HepG2 (cell line): Measurements from ENCODE around the gene CISD2. TPM values are rescaled to one million over a fixed set of nuclear protein-coding genes. Genes with fewer than 3 reads are reported as not detected.

ENCODE experiments used
- ATAC-seq: fragments of 200-7000 bp; cut with Tn5 transposase; 3 replicates; pipeline ENCODE4 v1.9.1; 2020; ENCODE audit warnings: mild to moderate bottlenecking, moderate library complexity
- BruUV-seq: library from RNA; stranded (reverse); fragments of 400-500 nt; replicated peaks from 2 replicates; lab custom pipeline; 2021; lab: Mats Ljungman, UMichigan
- CTCF ChIA-PET: fragments of 300-600 bp; formaldehyde crosslinking; extraction: SDS; loops from one replicate; lab custom pipeline; 2021; ENCODE audit warnings: low total read pairs, inconsistent platforms, low intra/inter-chr PET ratio; lab: Yijun Ruan, JAX
- POLR2A ChIA-PET: fragments of 350-600 bp; sonication (Branson Sonifier 250); formaldehyde crosslinking; loops from one replicate; lab custom pipeline; 2020; ENCODE audit warnings: antibody characterized with exemption, inconsistent platforms; lab: Yijun Ruan, JAX
- DNase-seq: peaks from one replicate; pipeline ENCODE4 v3.0.0-alpha.2; 2015; ENCODE audit warnings: low spot score
- FAIRE-seq: peaks from 3 replicates; lab custom pipeline; 2011; peaks lifted over from hg19 to GRCh38; lab: Jason Lieb, UNC
- H2AFZ ChIP-seq: one replicate; pipeline ENCODE4 v1.6.1; 2011; ENCODE audit warnings: low read length, inconsistent platforms
- H3K27ac ChIP-seq: fragments of 300-600 bp; 3 replicates; pipeline ENCODE4 v1.8.0; 2011; ENCODE audit warnings: mixed run types, mild to moderate bottlenecking, mixed read lengths, low read length, inconsistent platforms; ENCODE audit not compliant: insufficient read depth; ENCODE audit errors: extremely low read length
- H3K27me3 ChIP-seq, 2 experiments: fragments of 200-600 bp in 1 of 2; 2 replicates in 1 of 2; 3 replicates in 1 of 2; pipeline versions ENCODE4 v1.6.0 to v1.8.0; 2011; ENCODE audit warnings: low read length in 2 of 2, mild to moderate bottlenecking in 2 of 2, moderate library complexity in 2 of 2, inconsistent platforms in 1 of 2; ENCODE audit not compliant: insufficient read depth in 2 of 2, control insufficient read depth in 1 of 2
- H3K36me3 ChIP-seq, 2 experiments: fragments of 200-600 bp in 1 of 2; replicated peaks in 1 of 2; 2 replicates in 1 of 2; 3 replicates in 1 of 2; pipeline versions ENCODE4 v1.5.1 to v1.8.0; 2011; ENCODE audit warnings: low read length in 2 of 2, inconsistent platforms in 1 of 2; ENCODE audit not compliant: insufficient read depth in 2 of 2, control insufficient read depth in 1 of 2
- H3K4me1 ChIP-seq: 2 replicates; pipeline ENCODE4 v1.5.1; 2012; ENCODE audit warnings: low read length, inconsistent platforms; ENCODE audit not compliant: insufficient read depth
- H3K4me2 ChIP-seq: 2 replicates; pipeline ENCODE4 v1.6.0; 2011; ENCODE audit warnings: low read depth, low read length, inconsistent platforms
- H3K4me3 ChIP-seq, 3 experiments: fragments of 200-600 bp in 1 of 3; sonication (generic), shearing (Covaris generic) in 1 of 3; replicated peaks in 1 of 3; 2 replicates each; pipeline ENCODE4 v1.5.1; 2011 to 2016; ENCODE audit warnings: low read length in 3 of 3, inconsistent platforms in 2 of 3, low read depth in 2 of 3, mild to moderate bottlenecking in 2 of 3, control low read depth in 1 of 3, mixed read lengths in 1 of 3; ENCODE audit not compliant: insufficient read depth in 1 of 3
- H3K79me2 ChIP-seq: one replicate; pipeline ENCODE4 v1.6.1; 2011; ENCODE audit warnings: low read length, inconsistent platforms; ENCODE audit not compliant: insufficient read depth
- H3K9ac ChIP-seq: 2 replicates; pipeline ENCODE4 v1.6.0; 2011; ENCODE audit warnings: mild to moderate bottlenecking, low read depth, low read length, inconsistent platforms; ENCODE audit not compliant: insufficient read depth
- H3K9me3 ChIP-seq: 2 replicates; pipeline ENCODE4 v1.5.1; 2012; ENCODE audit warnings: mild to moderate bottlenecking, low read length
- H4K20me1 ChIP-seq: 2 replicates; pipeline ENCODE4 v1.6.0; 2011; ENCODE audit warnings: inconsistent platforms, mild to moderate bottlenecking, low read length, moderate library complexity; ENCODE audit not compliant: insufficient read depth
- CHD2 ChIP-seq: IDR thresholded peaks from 2 replicates; pipeline ENCODE4 v1.6.1; 2011; ENCODE audit warnings: low read depth, low read length, improper control_type of control experiment
- GPN1 ChIP-seq: sonication (generic); formaldehyde crosslinking; IDR thresholded peaks from 2 replicates; pipeline ENCODE4 v1.5.1; 2020; ENCODE audit warnings: missing genetic modification reagents, borderline replicate concordance
- KMT2A ChIP-seq: sonication (generic); formaldehyde crosslinking; IDR thresholded peaks from 2 replicates; pipeline ENCODE4 v1.4.0; 2020; ENCODE audit warnings: missing genetic modification reagents
- MAFG ChIP-seq: sonication (generic); formaldehyde crosslinking; IDR thresholded peaks from 2 replicates; pipeline ENCODE4 v1.5.1; 2020; ENCODE audit warnings: mild to moderate bottlenecking, missing genetic modification reagents
- NCOA1 ChIP-seq: sonication (generic); formaldehyde crosslinking; IDR thresholded peaks from 2 replicates; pipeline ENCODE4 v1.9.0; 2021; ENCODE audit warnings: missing genetic modification reagents
- NFYB ChIP-seq: sonication (generic); formaldehyde crosslinking; IDR thresholded peaks from 2 replicates; pipeline ENCODE4 v1.4.0; 2020; ENCODE audit warnings: missing genetic modification reagents
- NONO ChIP-seq, 2 experiments: fragments of 450-650 bp in 1 of 2; sonication (generic) in 1 of 2; formaldehyde crosslinking in 1 of 2; IDR thresholded peaks in 1 of 2; conservative IDR thresholded peaks in 1 of 2; 2 replicates each; pipeline versions ENCODE4 v1.6.1 to v1.8.0; 2017 to 2022; ENCODE audit warnings: mild to moderate bottlenecking in 1 of 2, missing genetic modification reagents in 1 of 2, moderate library complexity in 1 of 2
- PRMT3 ChIP-seq: sonication (generic); formaldehyde crosslinking; IDR thresholded peaks from 2 replicates; pipeline ENCODE4 v1.8.1; 2022; ENCODE audit warnings: low read depth, mild to moderate bottlenecking, moderate library complexity, missing genetic modification reagents, borderline replicate concordance
- SMAD1 ChIP-seq: sonication (generic); formaldehyde crosslinking; IDR thresholded peaks from 2 replicates; pipeline ENCODE4 v1.4.0; 2020; ENCODE audit warnings: missing genetic modification reagents, low read depth, mild to moderate bottlenecking, borderline replicate concordance
- ZFP41 ChIP-seq: sonication (generic); formaldehyde crosslinking; IDR thresholded peaks from 2 replicates; pipeline ENCODE4 v1.4.0; 2020; ENCODE audit warnings: mild to moderate bottlenecking, missing genetic modification reagents, borderline replicate concordance
- ZNF224 ChIP-seq: sonication (generic); formaldehyde crosslinking; IDR thresholded peaks from 2 replicates; pipeline ENCODE4 v1.5.0; 2020; ENCODE audit warnings: mild to moderate bottlenecking, missing genetic modification reagents
- ZNF225 ChIP-seq: sonication (generic); formaldehyde crosslinking; IDR thresholded peaks from 2 replicates; pipeline ENCODE4 v1.4.0; 2020; ENCODE audit warnings: mild to moderate bottlenecking, missing genetic modification reagents
- ZNF543 ChIP-seq: sonication (generic); formaldehyde crosslinking; IDR thresholded peaks from 2 replicates; pipeline ENCODE4 v1.4.0; 2020; ENCODE audit warnings: mild to moderate bottlenecking, missing genetic modification reagents
- ZNF678 ChIP-seq: sonication (generic); formaldehyde crosslinking; IDR thresholded peaks from 2 replicates; pipeline ENCODE4 v1.4.0; 2020; ENCODE audit warnings: mild to moderate bottlenecking, missing genetic modification reagents
- ZNF7 ChIP-seq: IDR thresholded peaks from 2 replicates; pipeline ENCODE4 v1.6.1; 2016; ENCODE audit warnings: missing biosample characterization, missing genetic modification reagents
- whole genome bisulfite sequencing: methylation state at CpG from one replicate; pipeline ENCODE4 v1.1.6; 2017; ENCODE audit warnings: low lambda C conversion rate; 5-methylcytosine and 5-hydroxymethylcytosine counted together
- in situ Hi-C: cut with HindIII; loops from 2 replicates; pipeline ENCODE4 v1.10.0; 2017; ENCODE audit warnings: low pct_unique_long_range_greater_than_20kb; ENCODE audit not compliant: extremely low pct_ligation_motif_present
- intact Hi-C: fragments of 100-400 bp; cut with micrococcal nuclease; formaldehyde crosslinking; loops from one replicate; pipeline ENCODE4 v1.10.0; 2022; ENCODE audit not compliant: unreplicated experiment
- polyA plus RNA-seq, 8 experiments: library from polyadenylated mRNA; depleted of rRNA in 3 of 8; stranded (reverse) in 7 of 8; unstranded in 1 of 8; fragments of >200 nt; fragmentation: Illumina TruSeq in 4 of 8; extraction: Trizol in 4 of 8; gene quantifications; 2 replicates each; pipeline versions ENCODE4 v1.2.1 to v1.2.3, GENCODE V29; 2011 to 2016; ENCODE audit warnings: low read depth in 4 of 8, missing spikeins in 1 of 8, mixed read lengths in 1 of 8; ENCODE audit not compliant: insufficient read depth in 1 of 8
- total RNA-seq, 5 experiments: library from RNA; depleted of rRNA; stranded (reverse); fragments of >200 nt; fragmentation: Illumina TruSeq; extraction: Trizol; gene quantifications; 2 replicates each; pipeline ENCODE4 v1.2.3, GENCODE V29; 2016; ENCODE audit warnings: low read depth in 1 of 5
- TF ChIP-seq, protein P1 (sequence below): fragments of 450-650 bp; IDR thresholded peaks from 2 replicates; pipeline ENCODE4 v1.6.1; 2017; ENCODE audit warnings: mild to moderate bottlenecking
- TF ChIP-seq, protein P2 (sequence below): sonication (generic); formaldehyde crosslinking; IDR thresholded peaks from 2 replicates; pipeline ENCODE4 v1.5.0; 2020; ENCODE audit warnings: missing genetic modification reagents
- TF ChIP-seq, protein P3 (sequence below): sonication (generic); formaldehyde crosslinking; IDR thresholded peaks from 2 replicates; pipeline ENCODE4 v1.5.1; 2020; ENCODE audit warnings: missing genetic modification reagents, mild to moderate bottlenecking, borderline replicate concordance

CISD2 gene
- total and polyA plus RNA-seq, 2 of the 13 experiments (the other 11 are each of a cell fraction or from before 2014, with no cell fraction given): 24.5 to 37.7 TPM

DNA sequence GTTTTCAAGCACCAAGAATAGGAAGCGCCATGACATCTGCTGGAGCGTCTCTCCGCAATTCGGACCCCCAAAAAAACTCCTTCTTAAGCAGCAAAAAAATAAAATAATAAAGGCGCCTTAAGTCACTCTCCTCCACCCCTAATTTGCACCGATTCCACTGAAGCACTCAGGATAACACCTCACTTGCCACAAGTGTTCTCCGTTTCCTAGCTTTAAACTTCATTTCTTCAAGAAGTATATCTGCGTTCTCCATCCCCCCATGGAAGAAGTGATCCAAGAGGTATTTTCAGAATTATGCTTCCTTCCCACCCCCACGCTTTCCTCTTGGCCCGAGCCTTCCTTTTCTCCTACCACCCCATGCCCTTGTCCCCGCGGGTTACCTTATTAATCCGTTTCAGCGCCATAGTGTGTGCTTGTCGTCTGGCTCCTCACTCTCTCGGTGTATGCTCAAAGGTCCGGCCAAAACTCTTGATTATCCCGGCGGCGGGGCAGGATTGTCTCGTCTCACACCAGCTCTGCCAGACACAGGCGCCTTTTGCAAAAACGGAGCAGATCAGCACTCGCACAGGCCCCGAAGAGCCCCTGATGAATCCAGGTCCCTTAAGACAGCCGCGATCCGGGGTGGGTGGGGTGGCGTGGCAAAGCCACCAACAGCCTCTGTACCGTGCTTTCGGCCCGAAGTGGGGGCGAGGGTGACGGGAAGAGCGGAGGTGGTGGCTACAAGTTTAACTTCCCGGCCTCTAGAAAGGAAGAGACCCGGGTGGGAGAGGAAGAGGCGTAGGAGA lies 42.5 kb upstream of the CISD2 start:
- Histone ChIP-seq H3K79me2 (peaks cover 67% of the 10 kb centered on the region), H3K27me3 (peaks cover 0 to 2% of the 10 kb centered on the region in 2 experiments; a peak in 1 of 5 replicates), H2AFZ (no peak overlapping the region), H3K4me3 (peak overlapping the region; percentile 92 to 97 (median 95)), H3K27ac (peak overlapping the region; percentile 97), H4K20me1 (peaks cover 52% of the 10 kb centered on the region), H3K9me3 (no peaks in the 10 kb centered on the region), H3K4me2 (peak overlapping the region; percentile 78), H3K4me1 (peaks cover 46% of the 10 kb centered on the region), H3K9ac (peak overlapping the region; percentile 98), H3K36me3 (peaks cover 0 to 11% of the 10 kb centered on the region in 2 experiments; a peak in 2 of 5 replicates)
- intact Hi-C loops: loop anchor here (2.0 to 5.0 kb wide), 3 partner anchors 64 to 324 kb away; partner anchors contain the start of genes MANBA, NFKB1 and SLC9B1
- BruUV-seq: TSS peak; percentile 42
- no peak for FAIRE-seq
- WGBS: 2% methylated on average over 35 of the region's 38 CpGs
- in situ Hi-C loops: loop anchor here (5.0 kb wide), 1 partner anchor 41 kb away; the partner anchor contains the start of gene CISD2
- ATAC-seq: no peak
- ChIA-PET CTCF (no interaction called here), POLR2A (interaction anchor here (0.7 to 3.4 kb wide), 14 partner anchors 8 to 384 kb away, joined by 3 to 121 read pairs (median 10); partner anchors contain the start of genes CISD2 and MANBA)
- no peak for DNase-seq
- TF ChIP-seq, protein P1, sequence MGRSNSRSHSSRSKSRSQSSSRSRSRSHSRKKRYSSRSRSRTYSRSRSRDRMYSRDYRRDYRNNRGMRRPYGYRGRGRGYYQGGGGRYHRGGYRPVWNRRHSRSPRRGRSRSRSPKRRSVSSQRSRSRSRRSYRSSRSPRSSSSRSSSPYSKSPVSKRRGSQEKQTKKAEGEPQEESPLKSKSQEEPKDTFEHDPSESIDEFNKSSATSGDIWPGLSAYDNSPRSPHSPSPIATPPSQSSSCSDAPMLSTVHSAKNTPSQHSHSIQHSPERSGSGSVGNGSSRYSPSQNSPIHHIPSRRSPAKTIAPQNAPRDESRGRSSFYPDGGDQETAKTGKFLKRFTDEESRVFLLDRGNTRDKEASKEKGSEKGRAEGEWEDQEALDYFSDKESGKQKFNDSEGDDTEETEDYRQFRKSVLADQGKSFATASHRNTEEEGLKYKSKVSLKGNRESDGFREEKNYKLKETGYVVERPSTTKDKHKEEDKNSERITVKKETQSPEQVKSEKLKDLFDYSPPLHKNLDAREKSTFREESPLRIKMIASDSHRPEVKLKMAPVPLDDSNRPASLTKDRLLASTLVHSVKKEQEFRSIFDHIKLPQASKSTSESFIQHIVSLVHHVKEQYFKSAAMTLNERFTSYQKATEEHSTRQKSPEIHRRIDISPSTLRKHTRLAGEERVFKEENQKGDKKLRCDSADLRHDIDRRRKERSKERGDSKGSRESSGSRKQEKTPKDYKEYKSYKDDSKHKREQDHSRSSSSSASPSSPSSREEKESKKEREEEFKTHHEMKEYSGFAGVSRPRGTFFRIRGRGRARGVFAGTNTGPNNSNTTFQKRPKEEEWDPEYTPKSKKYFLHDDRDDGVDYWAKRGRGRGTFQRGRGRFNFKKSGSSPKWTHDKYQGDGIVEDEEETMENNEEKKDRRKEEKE: no peak
- TF ChIP-seq GPN1 (CRISPR knock-in tag): no peak
- TF ChIP-seq ZNF7 (CRISPR knock-in tag): no peak
- peak; percentile 8; the same call in 1 of the 2 replicates for TF ChIP-seq ZNF224 (CRISPR knock-in tag)
- TF ChIP-seq ZNF678 (CRISPR knock-in tag): no peak
- TF ChIP-seq SMAD1: no peak
- TF ChIP-seq, protein P2, sequence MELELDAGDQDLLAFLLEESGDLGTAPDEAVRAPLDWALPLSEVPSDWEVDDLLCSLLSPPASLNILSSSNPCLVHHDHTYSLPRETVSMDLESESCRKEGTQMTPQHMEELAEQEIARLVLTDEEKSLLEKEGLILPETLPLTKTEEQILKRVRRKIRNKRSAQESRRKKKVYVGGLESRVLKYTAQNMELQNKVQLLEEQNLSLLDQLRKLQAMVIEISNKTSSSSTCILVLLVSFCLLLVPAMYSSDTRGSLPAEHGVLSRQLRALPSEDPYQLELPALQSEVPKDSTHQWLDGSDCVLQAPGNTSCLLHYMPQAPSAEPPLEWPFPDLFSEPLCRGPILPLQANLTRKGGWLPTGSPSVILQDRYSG (CRISPR knock-in tag): no peak
- TF ChIP-seq ZNF543 (CRISPR knock-in tag): no peak
- TF ChIP-seq NCOA1 (CRISPR knock-in tag): no peak
- no peak for TF ChIP-seq PRMT3 (CRISPR knock-in tag)
- TF ChIP-seq NONO (IDR thresholded peaks at IDR 0.05): no peak
- TF ChIP-seq NONO (CRISPR knock-in tag; conservative IDR thresholded peaks at IDR 0.05): 0 out of 2 replicates have a peak, but pooled peaks have one; percentile 24
- TF ChIP-seq ZNF225 (CRISPR knock-in tag): no peak
- TF ChIP-seq KMT2A (CRISPR knock-in tag): no peak
- TF ChIP-seq NFYB (CRISPR knock-in tag): no peak
- TF ChIP-seq CHD2: peak; percentile 7; the same call in 1 of the 2 replicates
- no peak for TF ChIP-seq ZFP41 (CRISPR knock-in tag)
- TF ChIP-seq MAFG (CRISPR knock-in tag): no peak
- TF ChIP-seq, protein P3, sequence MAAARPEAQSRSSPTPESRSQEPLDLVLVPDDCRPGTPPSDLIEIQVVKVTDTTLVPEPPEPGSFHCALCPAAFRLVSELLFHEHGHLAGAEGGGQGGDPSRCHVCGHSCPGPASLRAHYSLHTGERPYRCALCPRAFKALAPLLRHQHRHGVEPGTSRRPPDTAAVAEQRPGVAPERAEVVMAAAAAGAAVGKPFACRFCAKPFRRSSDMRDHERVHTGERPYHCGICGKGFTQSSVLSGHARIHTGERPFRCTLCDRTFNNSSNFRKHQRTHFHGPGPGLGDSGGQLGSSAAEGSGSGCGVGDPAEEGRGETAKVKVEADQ (CRISPR knock-in tag): no peak
